DMS114 treated with DMSO at 0.1 percent for 48 hours (cell line): ENCODE measurements around the gene KRT8.

Experiments
- DNase-seq: peaks from one replicate; lab custom pipeline; 2025; ENCODE audit not compliant: unreplicated experiment; lab: John Stamatoyannopoulos, UW

Gene KRT8

DNA sequence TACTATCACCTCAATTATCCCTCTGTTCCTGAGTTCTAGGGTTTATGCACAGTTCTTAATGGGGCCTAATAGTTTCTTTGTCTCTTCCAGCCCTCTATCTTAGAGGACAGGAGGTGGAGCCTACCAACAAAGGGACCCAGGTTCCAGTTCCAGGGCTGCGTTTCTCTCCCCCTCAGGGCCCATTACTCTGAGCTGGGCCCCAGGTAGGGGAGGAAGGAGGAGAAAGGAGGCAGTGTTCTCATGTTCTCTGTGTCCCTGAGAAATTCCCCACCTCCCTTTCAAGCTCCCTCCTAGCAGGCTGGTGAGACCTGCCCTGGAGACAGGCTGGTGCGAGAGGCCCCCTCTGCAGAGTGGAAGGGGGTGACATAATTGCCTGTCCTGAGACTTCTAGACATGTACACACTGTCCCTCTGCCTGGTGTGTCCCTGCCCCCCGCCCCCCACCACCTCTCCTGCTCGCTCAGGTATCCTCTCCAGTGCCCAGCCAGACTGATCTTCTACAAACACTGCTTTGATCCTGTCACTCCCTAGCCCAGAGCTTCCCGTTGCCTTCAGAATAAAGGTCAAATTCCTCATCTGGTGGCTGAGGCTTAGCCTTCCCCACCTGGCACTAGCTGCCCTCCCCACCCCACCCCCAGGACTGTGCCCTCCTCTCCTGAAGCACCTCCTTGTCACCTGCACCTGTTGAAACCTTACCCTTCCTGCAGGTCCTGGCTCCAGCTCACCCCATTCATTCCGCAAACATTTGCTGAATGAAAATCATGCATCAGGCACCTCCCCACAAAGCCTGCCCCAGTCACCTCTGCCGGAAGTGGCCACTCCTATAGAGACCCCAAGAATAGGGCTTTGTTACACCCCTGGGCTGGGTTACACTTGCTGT is 21.1 kb upstream of the KRT8 start:
- DNase-seq = no peak

DNA sequence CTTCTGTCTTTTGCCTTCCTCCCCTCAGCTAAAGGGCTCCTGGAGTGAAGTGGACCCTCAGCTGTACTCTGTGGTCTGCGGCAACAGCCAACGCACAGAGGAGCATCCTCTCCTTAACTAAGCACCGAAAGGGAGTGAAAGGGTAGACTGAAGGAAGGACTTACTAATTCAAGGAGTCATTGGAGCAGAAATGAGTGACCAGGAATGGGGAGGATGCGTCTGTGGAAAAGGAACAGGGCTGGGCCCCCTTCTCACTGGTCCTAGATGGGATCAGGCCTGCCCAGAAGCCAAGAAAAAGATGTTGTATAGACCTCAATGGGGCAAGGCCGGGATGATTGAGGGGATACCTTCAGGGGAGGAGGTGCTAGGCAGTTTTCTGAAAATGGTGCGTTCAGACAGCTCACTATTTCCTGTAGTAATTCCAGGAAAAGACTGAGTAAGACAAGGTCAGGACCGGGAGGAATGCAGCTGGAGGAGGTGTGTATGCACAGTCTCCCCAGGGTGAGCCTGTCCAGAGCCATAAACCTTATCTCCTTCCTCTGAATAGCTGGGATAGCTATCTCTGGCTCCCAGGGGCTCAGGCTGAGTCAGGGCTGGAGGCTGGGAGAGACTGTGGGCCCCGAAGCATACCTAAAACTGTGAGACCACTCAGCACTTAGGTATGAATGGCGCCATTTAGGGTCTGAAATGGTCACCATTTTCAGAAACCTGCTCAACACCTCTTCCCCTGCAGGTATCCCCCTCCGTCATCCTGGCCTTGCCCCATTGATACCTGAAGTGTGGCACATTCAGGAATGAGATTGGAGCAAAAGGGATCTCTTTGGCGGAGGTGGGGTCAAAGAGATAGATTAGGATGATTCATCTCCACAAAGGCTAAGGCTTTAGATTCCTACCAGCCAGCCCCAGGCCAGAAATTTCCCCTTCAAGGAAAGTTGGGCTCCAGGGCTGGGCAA is 20.2 kb upstream of the KRT8 start:
- DNase-seq = no peak

GRCh38 chr12:52921488-52922165 is 16.8 kb upstream of the KRT8 start:
- DNase-seq = no peak

DNA sequence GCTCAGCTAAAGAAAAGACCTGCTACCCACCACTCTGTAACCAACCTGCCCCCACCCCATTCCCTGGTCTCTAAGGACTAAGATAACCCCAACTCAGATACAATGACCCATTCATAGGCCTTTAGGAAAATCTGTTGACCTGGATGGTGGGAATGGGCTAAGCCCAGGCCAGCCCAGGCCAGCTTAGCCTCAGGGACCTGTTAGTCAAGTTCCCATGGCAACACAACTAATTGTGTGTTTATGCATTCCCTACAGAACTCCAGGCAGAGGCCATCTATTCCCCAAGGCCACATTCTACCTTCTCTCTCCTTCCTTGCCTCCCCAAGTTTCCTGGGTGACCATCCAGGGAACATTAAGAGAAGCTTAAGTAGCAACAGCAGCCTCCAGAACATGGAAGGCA is 16.1 kb upstream of the KRT8 start:
- no peak for DNase-seq

GRCh38 chr12:52918784-52919183 is 13.9 kb upstream of the KRT8 start:
- no peak for DNase-seq

- no peak for DNase-seq
Measured at GRCh38 chr12:52918351-52918750, 13.5 kb upstream of the KRT8 start.

- DNase-seq = no peak
Measured at GRCh38 chr12:52917800-52918199, 12.9 kb upstream of the KRT8 start.

GRCh38 chr12:52916216-52916615 is 11.3 kb upstream of the KRT8 start:
- DNase-seq = no peak

DNA sequence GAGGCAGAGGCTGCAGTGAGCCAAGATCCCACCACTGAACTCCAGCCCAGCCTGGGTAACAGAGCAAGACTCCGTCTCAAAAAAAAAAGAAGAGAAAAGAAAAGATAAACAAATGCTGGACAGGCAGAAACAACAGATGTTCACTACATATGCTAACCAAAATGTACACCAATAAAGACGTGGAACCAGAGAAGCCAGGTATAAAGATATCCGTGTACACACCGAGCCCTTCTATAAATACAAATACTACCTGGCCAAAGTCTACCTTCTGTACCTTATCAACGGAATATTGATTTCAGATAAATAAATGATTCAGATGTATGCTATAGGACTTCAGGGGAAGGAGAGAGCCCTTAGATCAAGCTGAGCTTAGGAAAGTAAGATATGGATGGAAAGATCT is 10.8 kb upstream of the KRT8 start:
- no peak for DNase-seq

- DNase-seq = no peak
Measured at GRCh38 chr12:52914576-52915121, 9.8 kb upstream of the KRT8 start.

DNA sequence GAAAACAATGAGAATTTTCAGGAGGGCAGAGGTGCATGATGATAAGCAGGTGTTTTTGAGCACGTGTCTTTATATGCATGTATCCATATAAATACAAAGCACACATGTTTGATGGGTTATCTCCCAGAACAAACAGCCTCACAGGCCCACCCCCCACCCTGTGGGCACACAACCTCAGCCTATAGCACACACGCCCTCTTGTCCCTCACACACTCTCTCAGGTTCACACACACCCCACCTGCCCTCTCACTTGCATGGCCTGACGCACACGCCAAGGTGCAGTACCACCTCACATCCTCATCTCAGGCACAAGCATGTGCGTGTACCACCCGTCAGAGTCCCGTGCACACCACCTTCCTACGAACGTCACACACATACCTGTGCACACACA is 8.6 kb upstream of the KRT8 start:
- DNase-seq = no peak

- no peak for DNase-seq
Measured at GRCh38 chr12:52912711-52913430, 8.0 kb upstream of the KRT8 start.

- no peak for DNase-seq
Measured at GRCh38 chr12:52910248-52910883, 5.5 kb upstream of the KRT8 start.

GRCh38 chr12:52909796-52910195 is 4.9 kb upstream of the KRT8 start:
- DNase-seq = no peak

- DNase-seq = no peak
Measured at GRCh38 chr12:52909331-52909730, 4.5 kb upstream of the KRT8 start.

GRCh38 chr12:52907092-52907810 is 2.4 kb upstream of the KRT8 start:
- no peak for DNase-seq

- no peak for DNase-seq
Measured at GRCh38 chr12:52906191-52906601, 1.3 kb upstream of the KRT8 start.

DNA sequence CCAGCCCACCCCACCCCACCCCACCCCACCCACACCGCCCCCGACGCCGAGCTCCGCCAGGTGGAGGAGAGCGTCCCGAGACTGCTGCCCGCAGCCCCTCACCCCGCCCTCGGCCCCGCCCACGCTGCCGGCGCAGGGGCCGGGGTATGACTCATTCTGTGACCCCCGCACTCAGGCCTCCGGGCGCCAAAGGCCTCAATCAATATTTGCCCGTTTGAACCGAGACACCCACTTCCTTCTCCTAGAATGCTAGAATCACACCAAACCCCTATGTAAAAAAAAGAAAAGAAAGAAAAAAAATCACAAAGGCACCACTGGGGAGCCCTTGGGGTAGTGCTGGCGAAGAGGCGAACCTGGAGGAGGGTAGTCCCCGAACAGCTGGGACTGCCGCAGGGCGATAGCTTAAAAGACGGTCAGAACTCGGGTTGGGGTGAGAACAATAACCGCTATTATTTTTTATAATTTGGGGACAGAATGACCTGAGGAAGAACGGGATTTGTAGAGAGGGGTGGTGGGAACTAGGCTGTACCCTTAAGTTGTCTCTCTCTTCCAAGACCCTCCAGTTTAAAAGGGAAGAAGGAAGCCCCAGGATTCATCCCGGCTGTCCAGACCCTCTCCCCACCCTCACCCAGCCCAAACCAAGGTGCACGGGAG is 894 bp downstream of the KRT8 start:
- no peak for DNase-seq
